Gastroesophageal sphincter (tissue), 3 donors: ENCODE measurements around the gene DGAT2L6.

Experiments
- CTCF ChIP-seq, 4 experiments: fragments of 200-600 bp in 2 of 4; fragments of 450-650 bp in 2 of 4; sonication (generic) in 1 of 4; IDR thresholded peaks; one replicate each; pipeline ENCODE4 v1.5.1; 2017 to 2019; ENCODE audit warnings: antibody characterized with exemption in 4 of 4, mild to moderate bottlenecking in 2 of 4, moderate library complexity in 2 of 4
- EP300 ChIP-seq: sonication (generic); formaldehyde crosslinking; IDR thresholded peaks from one replicate; pipeline ENCODE4 v1.6.1; 2017; ENCODE audit warnings: antibody characterized with exemption, mild to moderate bottlenecking
- POLR2A ChIP-seq, 2 donors: fragments of 450-650 bp; IDR thresholded peaks; one replicate each; pipeline ENCODE4 v1.6.1; 2017; ENCODE audit warnings: antibody characterized with exemption in 2 of 2, mild to moderate bottlenecking in 2 of 2, moderate library complexity in 1 of 2

- no peak for TF ChIP-seq CTCF (IDR thresholded peaks at IDR 0.05)
- TF ChIP-seq POLR2A (IDR thresholded peaks at IDR 0.05), result no peak
- no peak for TF ChIP-seq EP300
These were observed 63.5 kb downstream of the DGAT2L6 start for GRCh38 chrX:70240751-70241150.
